ENCODE results near the gene DPPA5.

DPPA5 gene

DNA sequence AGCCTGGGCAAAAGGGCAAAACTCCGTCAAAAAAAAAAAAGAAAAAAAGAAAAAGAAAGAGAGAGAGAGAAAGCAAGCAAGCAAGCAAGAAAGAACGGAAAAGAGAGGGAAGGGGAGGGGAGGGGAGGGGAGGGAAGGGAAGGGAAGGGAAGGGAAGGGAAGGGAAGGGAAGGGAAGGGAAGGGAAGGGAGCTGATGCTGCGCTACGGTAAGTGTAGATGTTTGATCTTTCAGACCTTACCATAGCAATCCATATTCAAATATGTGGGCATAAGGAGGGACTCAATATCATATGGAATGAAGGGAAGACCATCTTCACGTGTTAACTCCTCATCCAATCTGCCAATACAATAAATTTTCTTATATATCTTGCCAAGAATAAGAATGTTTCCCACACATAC, 11.9 kb downstream of the DPPA5 start:
- no peak overlapping the region for H3K27ac ChIP-seq
- TF ChIP-seq, protein P1, sequence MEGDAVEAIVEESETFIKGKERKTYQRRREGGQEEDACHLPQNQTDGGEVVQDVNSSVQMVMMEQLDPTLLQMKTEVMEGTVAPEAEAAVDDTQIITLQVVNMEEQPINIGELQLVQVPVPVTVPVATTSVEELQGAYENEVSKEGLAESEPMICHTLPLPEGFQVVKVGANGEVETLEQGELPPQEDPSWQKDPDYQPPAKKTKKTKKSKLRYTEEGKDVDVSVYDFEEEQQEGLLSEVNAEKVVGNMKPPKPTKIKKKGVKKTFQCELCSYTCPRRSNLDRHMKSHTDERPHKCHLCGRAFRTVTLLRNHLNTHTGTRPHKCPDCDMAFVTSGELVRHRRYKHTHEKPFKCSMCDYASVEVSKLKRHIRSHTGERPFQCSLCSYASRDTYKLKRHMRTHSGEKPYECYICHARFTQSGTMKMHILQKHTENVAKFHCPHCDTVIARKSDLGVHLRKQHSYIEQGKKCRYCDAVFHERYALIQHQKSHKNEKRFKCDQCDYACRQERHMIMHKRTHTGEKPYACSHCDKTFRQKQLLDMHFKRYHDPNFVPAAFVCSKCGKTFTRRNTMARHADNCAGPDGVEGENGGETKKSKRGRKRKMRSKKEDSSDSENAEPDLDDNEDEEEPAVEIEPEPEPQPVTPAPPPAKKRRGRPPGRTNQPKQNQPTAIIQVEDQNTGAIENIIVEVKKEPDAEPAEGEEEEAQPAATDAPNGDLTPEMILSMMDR (IDR thresholded peaks at IDR 0.05): no peak
- no peak for TF ChIP-seq ZFX (IDR thresholded peaks at IDR 0.05; ENCODE audit: borderline replicate concordance)

DNA sequence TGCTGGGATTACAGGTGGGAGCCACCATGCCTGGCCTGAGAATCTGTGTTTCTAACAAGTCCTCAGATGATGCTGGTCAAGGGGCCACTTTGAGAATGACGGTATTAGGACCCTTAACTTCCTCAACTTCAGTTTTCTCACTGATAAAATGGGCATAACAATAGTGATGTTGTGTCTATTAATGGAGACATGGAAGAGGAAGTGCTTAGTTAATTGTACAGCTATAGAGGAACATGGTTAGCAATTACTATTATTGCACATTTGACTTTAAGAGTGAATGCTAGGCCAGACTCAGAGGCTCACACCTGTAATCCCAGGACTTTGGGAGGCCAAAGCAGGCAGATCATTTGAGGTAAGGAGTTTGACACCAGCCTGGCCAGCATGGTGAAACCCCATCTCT, 12.7 kb downstream of the DPPA5 start:
- no peak overlapping the region for H3K27ac ChIP-seq
- TF ChIP-seq, protein P1 (IDR thresholded peaks at IDR 0.05): no peak
- TF ChIP-seq ZFX (IDR thresholded peaks at IDR 0.05; ENCODE audit: borderline replicate concordance): no peak

- H3K27ac ChIP-seq: no peak overlapping the region
- TF ChIP-seq, protein P1 (IDR thresholded peaks at IDR 0.05): no peak
- TF ChIP-seq ZFX (IDR thresholded peaks at IDR 0.05; ENCODE audit: borderline replicate concordance): no peak
Observed at GRCh38 chr6:73340048-73340447, 14.0 kb downstream of the DPPA5 start.

GRCh38 chr6:73339340-73339739, 14.7 kb downstream of the DPPA5 start:
- H3K27ac ChIP-seq: no peak overlapping the region
- TF ChIP-seq, protein P1 (IDR thresholded peaks at IDR 0.05): no peak

GRCh38 chr6:73329201-73329600, 24.9 kb downstream of the DPPA5 start:
- H3K27ac ChIP-seq: no peak overlapping the region
- no peak for TF ChIP-seq ZFX (IDR thresholded peaks at IDR 0.05; ENCODE audit: borderline replicate concordance)
- TF ChIP-seq, protein P1 (IDR thresholded peaks at IDR 0.05): no peak

- TF ChIP-seq ZFX (IDR thresholded peaks at IDR 0.05; ENCODE audit: borderline replicate concordance): no peak
- TF ChIP-seq, protein P1 (IDR thresholded peaks at IDR 0.05): no peak
- no peak overlapping the region for H3K27ac ChIP-seq
Observed at GRCh38 chr6:73328790-73329189, 25.3 kb downstream of the DPPA5 start.

DNA sequence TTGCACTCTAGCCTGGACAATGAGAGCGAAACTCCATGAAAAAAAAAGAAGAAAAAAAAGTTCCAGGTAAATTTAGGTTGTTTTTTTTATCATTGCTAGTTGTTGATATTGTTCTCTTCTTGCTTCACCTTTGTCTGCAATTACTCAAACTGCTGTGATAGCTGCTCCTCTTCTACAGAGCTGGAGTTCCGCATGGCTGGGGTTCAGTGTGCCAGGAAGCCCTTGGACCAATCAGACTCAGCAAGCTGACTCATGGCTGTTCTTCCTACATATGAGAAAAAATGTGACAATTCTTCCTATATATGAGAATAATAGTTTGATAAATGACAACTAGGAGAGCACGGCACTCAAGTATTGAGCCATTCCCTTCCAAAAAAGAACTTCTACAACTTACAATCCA, 28.4 kb downstream of the DPPA5 start:
- no peak overlapping the region for H3K27ac ChIP-seq
- no peak for TF ChIP-seq ZFX (IDR thresholded peaks at IDR 0.05; ENCODE audit: borderline replicate concordance)
- TF ChIP-seq, protein P1 (IDR thresholded peaks at IDR 0.05): no peak
